Loucy (cell line): Measurements from ENCODE around the gene SERPINB12.

Source experiments
- H2AFZ ChIP-seq: fragments of 200-600 bp; sonication (generic); 2 replicates; pipeline ENCODE4 v1.6.0; 2016; ENCODE audit warnings: antibody characterized with exemption, mild to moderate bottlenecking, low read length, moderate library complexity
- H3F3A ChIP-seq: fragments of 200-600 bp; 2 replicates; pipeline ENCODE4 v1.6.0; 2016; ENCODE audit warnings: antibody characterized with exemption, low read depth, mild to moderate bottlenecking
- H3K27me3 ChIP-seq: fragments of 200-600 bp; sonication (generic); 2 replicates; pipeline ENCODE4 v1.6.1; 2014; ENCODE audit warnings: low read length, mild to moderate bottlenecking; ENCODE audit not compliant: insufficient read depth, poor library complexity, severe bottlenecking
- H3K36me3 ChIP-seq: fragments of 200-600 bp; sonication (generic); 2 replicates; pipeline ENCODE4 v1.6.1; 2016; ENCODE audit warnings: low read length; ENCODE audit not compliant: insufficient read depth
- H3K4me1 ChIP-seq: fragments of 200-600 bp; sonication (generic); 2 replicates; pipeline ENCODE4 v1.5.1; 2014; ENCODE audit warnings: low read length, mild to moderate bottlenecking; ENCODE audit not compliant: insufficient read depth, poor library complexity, severe bottlenecking
- H3K4me2 ChIP-seq: fragments of 200-600 bp; sonication (generic); 2 replicates; pipeline ENCODE4 v1.6.0; 2014; ENCODE audit warnings: antibody characterized with exemption, low read length, low read depth, mild to moderate bottlenecking; ENCODE audit not compliant: poor library complexity, severe bottlenecking
- H3K4me3 ChIP-seq: fragments of 200-600 bp; sonication (generic); 2 replicates; pipeline ENCODE4 v1.5.1; 2014; ENCODE audit warnings: low read length, mild to moderate bottlenecking, mixed read lengths; ENCODE audit not compliant: poor library complexity, severe bottlenecking
- H3K79me2 ChIP-seq: fragments of 200-600 bp; sonication (generic); 2 replicates; pipeline ENCODE4 v1.6.1; 2014; ENCODE audit warnings: low read length; ENCODE audit not compliant: insufficient read depth
- H3K9ac ChIP-seq: fragments of 200-600 bp; sonication (generic); 2 replicates; pipeline ENCODE4 v1.6.0; 2014; ENCODE audit warnings: mild to moderate bottlenecking, low read depth, low read length, moderate library complexity; ENCODE audit not compliant: poor library complexity, severe bottlenecking
- H3K9me2 ChIP-seq: fragments of 200-600 bp; sonication (generic); replicated peaks from 2 replicates; pipeline ENCODE4 v1.6.1; 2016; ENCODE audit warnings: low read depth, low read length, mixed read lengths
- H3K9me3 ChIP-seq: fragments of 200-600 bp; sonication (generic); 2 replicates; pipeline ENCODE4 v1.6.1; 2014; ENCODE audit warnings: mild to moderate bottlenecking, antibody characterized with exemption, low read length, low read depth; ENCODE audit not compliant: insufficient read depth
- H4K20me1 ChIP-seq: fragments of 200-600 bp; sonication (generic); 2 replicates; pipeline ENCODE4 v1.6.0; 2014; ENCODE audit warnings: antibody characterized with exemption, low read length, mild to moderate bottlenecking; ENCODE audit not compliant: insufficient read depth, poor library complexity, severe bottlenecking
- CTCF ChIP-seq: fragments of 200-600 bp; sonication (generic); conservative IDR thresholded peaks from 2 replicates; pipeline ENCODE4 v1.5.1; 2014; ENCODE audit warnings: mild to moderate bottlenecking, antibody characterized with exemption, low read length
- EZH2phosphoT487 ChIP-seq: fragments of 200-600 bp; IDR thresholded peaks from 2 replicates; pipeline ENCODE4 v1.6.1; 2018; ENCODE audit warnings: antibody characterized with exemption, mild to moderate bottlenecking, moderate library complexity, borderline replicate concordance

SERPINB12 gene

GRCh38 chr18:63585988-63586387 is 43.8 kb downstream of the SERPINB12 start:
- Histone ChIP-seq H3K4me2 (no peak overlapping the region), H3K36me3 (no peaks in the 10 kb centered on the region), H3K4me1 (no peaks in the 10 kb centered on the region), H4K20me1 (no peaks in the 10 kb centered on the region), H3F3A (no peaks in the 10 kb centered on the region), H2AFZ (no peak overlapping the region), H3K9me3 (no peaks in the 10 kb centered on the region), H3K79me2 (no peaks in the 10 kb centered on the region), H3K4me3 (no peak overlapping the region), H3K27me3 (peaks cover 4% of the 10 kb centered on the region), H3K9ac (no peak overlapping the region), H3K9me2 (no peaks in the 10 kb centered on the region)
- TF ChIP-seq CTCF, result no peak
- no peak for TF ChIP-seq EZH2phosphoT487

- Histone ChIP-seq H3K9ac (no peak overlapping the region), H3K4me1 (no peaks in the 10 kb centered on the region), H4K20me1 (no peaks in the 10 kb centered on the region), H3K4me3 (no peak overlapping the region), H3K4me2 (no peak overlapping the region), H3K9me3 (no peaks in the 10 kb centered on the region), H3K36me3 (no peaks in the 10 kb centered on the region), H3F3A (no peaks in the 10 kb centered on the region), H3K9me2 (no peaks in the 10 kb centered on the region), H2AFZ (no peak overlapping the region), H3K27me3 (peaks cover 4% of the 10 kb centered on the region), H3K79me2 (no peaks in the 10 kb centered on the region)
- TF ChIP-seq EZH2phosphoT487 (no peak), CTCF (no peak)
Observed at GRCh38 chr18:63586431-63586830, 44.3 kb downstream of the SERPINB12 start.

- no peak for TF ChIP-seq EZH2phosphoT487
- no peak for TF ChIP-seq CTCF
Observed at GRCh38 chr18:63586966-63587365, 44.8 kb downstream of the SERPINB12 start, which contains the start of gene SERPINB13. TSS of gene SERPINB13 (plus strand) at chr18:63587343. CDS start at chr18:63588668, 1,325 bp downstream.

More at GRCh38 chr18:63586966-63587365, 44.8 kb downstream of the SERPINB12 start, which contains the start of gene SERPINB13:
- Histone ChIP-seq H4K20me1 (no peaks in the 10 kb centered on the region), H3K27me3 (peaks cover 4% of the 10 kb centered on the region), H3K4me2 (no peak within 1 kb of the TSS), H3K9me2 (no peaks in the 10 kb centered on the region), H3K4me1 (no peaks in the 10 kb centered on the region), H3K4me3 (no peak within 1 kb of the TSS), H3K9ac (no peak within 1 kb of the TSS), H3K79me2 (no peaks in the 10 kb centered on the region), H3K9me3 (no peaks in the 10 kb centered on the region), H3K36me3 (no peaks in the 10 kb centered on the region), H2AFZ (no peak within 1 kb of the TSS), H3F3A (no peaks in the 10 kb centered on the region)
